ENCODE results near the gene FOSL1. TPM values are rescaled to one million over a fixed set of nuclear protein-coding genes. Genes with fewer than 3 reads are reported as not detected.

The FOSL1 gene
- total RNA-seq, 1 experiment from 2014 or later: 33.7 TPM

DNA sequence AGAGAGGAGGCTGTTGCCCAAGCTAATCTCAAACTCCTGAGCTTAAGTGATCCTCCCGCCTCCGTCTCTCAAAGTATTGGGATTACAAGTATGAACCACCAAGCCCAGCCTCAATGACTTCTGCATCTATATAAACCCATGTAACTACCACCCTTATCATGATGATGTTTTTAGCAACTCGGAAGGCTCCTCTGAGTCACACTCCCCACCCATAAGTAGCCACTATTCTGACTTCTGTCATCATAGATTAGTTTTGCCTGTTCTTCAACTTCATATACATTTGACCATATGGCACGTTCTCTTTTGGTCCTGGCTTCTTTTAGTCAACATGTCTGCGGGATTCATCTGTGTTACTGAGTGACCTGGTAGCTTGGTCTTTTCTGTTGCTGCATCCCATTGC lies 6.4 kb upstream of the FOSL1 start:
- no peak for DNase-seq
- H3K9me3 ChIP-seq (ENCODE audit: control insufficient read depth, low read depth, low read length): no peaks in the 10 kb centered on the region
- peaks cover 12 to 14% of the 10 kb centered on the region in 2 experiments for H3K4me1 Mint-ChIP-seq
- H3K23me2 ChIP-seq (ENCODE audit: insufficient read length, low read depth, low read length, poor library complexity, severe bottlenecking): no peaks in the 10 kb centered on the region
- H3K4ac ChIP-seq (ENCODE audit: low read depth, low read length): no peak overlapping the region
- H3K27ac Mint-ChIP-seq: no peak overlapping the region
- no peak overlapping the region for H3K23ac ChIP-seq (ENCODE audit: insufficient read length, low read depth, low read length)
- H4K5ac ChIP-seq (ENCODE audit: insufficient read length, low read depth, low read length): no peak overlapping the region
- no peaks in the 10 kb centered on the region; a peak in 1 of 5 replicates for H3K9me3 Mint-ChIP-seq
- no peak overlapping the region for H2AK5ac ChIP-seq (ENCODE audit: insufficient read length, low read length)
- no peak overlapping the region for H3K18ac ChIP-seq (ENCODE audit: insufficient read length, low read depth, low read length)
- H3K36me3 Mint-ChIP-seq (ENCODE audit: insufficient read depth in 1 of 3, low read depth in 3 of 3): no peaks in the 10 kb centered on the region
- peaks cover 87% of the 10 kb centered on the region for H3K27me3 Mint-ChIP-seq (ENCODE audit: low read depth)
- no peak overlapping the region for H3K27ac ChIP-seq (ENCODE audit: insufficient read length, low read depth, low read length)
- H3K4me2 ChIP-seq (ENCODE audit: insufficient read depth, insufficient read length, low read length): no peak overlapping the region
- H2AFZ ChIP-seq (ENCODE audit: low read length): no peak overlapping the region
- H2BK5ac ChIP-seq (ENCODE audit: insufficient read length, low read length): no peak overlapping the region
- H3K4me1 ChIP-seq (ENCODE audit: insufficient read depth, low read length): no peaks in the 10 kb centered on the region
- no peak overlapping the region for H3K9ac ChIP-seq (ENCODE audit: extremely low read depth, insufficient read length, low read length)
- no peak overlapping the region for H3K4me3 Mint-ChIP-seq
- no peak overlapping the region for H3T11ph ChIP-seq (ENCODE audit: low read length)
- no peak overlapping the region for H2BK120ac ChIP-seq (ENCODE audit: low read depth, low read length, poor library complexity, severe bottlenecking)
- TF ChIP-seq, protein P1, sequence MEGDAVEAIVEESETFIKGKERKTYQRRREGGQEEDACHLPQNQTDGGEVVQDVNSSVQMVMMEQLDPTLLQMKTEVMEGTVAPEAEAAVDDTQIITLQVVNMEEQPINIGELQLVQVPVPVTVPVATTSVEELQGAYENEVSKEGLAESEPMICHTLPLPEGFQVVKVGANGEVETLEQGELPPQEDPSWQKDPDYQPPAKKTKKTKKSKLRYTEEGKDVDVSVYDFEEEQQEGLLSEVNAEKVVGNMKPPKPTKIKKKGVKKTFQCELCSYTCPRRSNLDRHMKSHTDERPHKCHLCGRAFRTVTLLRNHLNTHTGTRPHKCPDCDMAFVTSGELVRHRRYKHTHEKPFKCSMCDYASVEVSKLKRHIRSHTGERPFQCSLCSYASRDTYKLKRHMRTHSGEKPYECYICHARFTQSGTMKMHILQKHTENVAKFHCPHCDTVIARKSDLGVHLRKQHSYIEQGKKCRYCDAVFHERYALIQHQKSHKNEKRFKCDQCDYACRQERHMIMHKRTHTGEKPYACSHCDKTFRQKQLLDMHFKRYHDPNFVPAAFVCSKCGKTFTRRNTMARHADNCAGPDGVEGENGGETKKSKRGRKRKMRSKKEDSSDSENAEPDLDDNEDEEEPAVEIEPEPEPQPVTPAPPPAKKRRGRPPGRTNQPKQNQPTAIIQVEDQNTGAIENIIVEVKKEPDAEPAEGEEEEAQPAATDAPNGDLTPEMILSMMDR (conservative IDR thresholded peaks at IDR 0.05): no peak
- WGBS (ENCODE audit: extremely low coverage, insufficient read length, low lambda C conversion rate): no CpG with 5 or more reads among the region's 5 CpGs
- H3K27me3 ChIP-seq (ENCODE audit: insufficient read depth, low read length): peaks cover 8% of the 10 kb centered on the region; the same call in 1 of the 2 replicates
- H4K20me1 ChIP-seq (ENCODE audit: control insufficient read depth, insufficient read depth, insufficient read length): no peaks in the 10 kb centered on the region
- no peak overlapping the region for H3K56ac ChIP-seq (ENCODE audit: insufficient read length, low read depth, low read length)
- H2BK12ac ChIP-seq (ENCODE audit: insufficient read length, low read depth, low read length): no peak overlapping the region
- no peak overlapping the region for H4K91ac ChIP-seq (ENCODE audit: insufficient read length, low read depth, low read length)
- no peaks in the 10 kb centered on the region for H3K79me1 ChIP-seq (ENCODE audit: insufficient read depth, low read depth, low read length, poor library complexity, severe bottlenecking)
- no peak overlapping the region for H2BK20ac ChIP-seq (ENCODE audit: low read depth, low read length, poor library complexity, severe bottlenecking)
- no peak overlapping the region for H2BK15ac ChIP-seq (ENCODE audit: low read depth, low read length)
- no peak overlapping the region for H3K14ac ChIP-seq (ENCODE audit: insufficient read depth, low read length)
- H3K79me2 ChIP-seq (ENCODE audit: insufficient read depth, low read length): no peaks in the 10 kb centered on the region
- H4K8ac ChIP-seq (replicated peaks; ENCODE audit: insufficient read length, low read depth, low read length): no peak overlapping the region

Measured in H9 (cell line).